Measurements from ENCODE around the gene MCRIP1. TPM values are rescaled to one million over a fixed set of nuclear protein-coding genes. Genes with fewer than 3 reads are reported as not detected.

MCRIP1 gene
- total RNA-seq, 4 donors from 2014 or later, result 49.6 to 78.5 (median 57.2) TPM

DNA sequence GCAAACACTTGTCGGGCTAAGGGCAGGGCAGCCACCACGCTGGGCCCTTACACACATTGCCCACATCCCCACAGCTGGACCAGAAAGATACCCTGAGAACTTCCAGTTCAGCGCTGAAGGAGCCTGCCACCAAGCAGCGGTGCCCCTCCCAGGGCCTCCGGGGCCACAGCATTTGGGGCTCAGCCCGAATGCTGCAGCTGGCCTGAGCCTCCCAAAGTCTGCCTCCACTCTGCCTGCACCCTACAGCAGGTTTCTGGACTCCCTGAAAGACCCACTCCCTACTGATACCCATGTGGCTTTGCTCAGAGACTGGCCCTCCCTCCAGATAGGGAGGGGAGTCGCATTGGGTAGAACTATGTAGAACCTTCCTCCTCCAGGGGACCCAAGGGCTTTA lies 1.5 kb downstream of the MCRIP1 start:
- no peak for DNase-seq (ENCODE audit: low spot score)
- TF ChIP-seq, protein P1, sequence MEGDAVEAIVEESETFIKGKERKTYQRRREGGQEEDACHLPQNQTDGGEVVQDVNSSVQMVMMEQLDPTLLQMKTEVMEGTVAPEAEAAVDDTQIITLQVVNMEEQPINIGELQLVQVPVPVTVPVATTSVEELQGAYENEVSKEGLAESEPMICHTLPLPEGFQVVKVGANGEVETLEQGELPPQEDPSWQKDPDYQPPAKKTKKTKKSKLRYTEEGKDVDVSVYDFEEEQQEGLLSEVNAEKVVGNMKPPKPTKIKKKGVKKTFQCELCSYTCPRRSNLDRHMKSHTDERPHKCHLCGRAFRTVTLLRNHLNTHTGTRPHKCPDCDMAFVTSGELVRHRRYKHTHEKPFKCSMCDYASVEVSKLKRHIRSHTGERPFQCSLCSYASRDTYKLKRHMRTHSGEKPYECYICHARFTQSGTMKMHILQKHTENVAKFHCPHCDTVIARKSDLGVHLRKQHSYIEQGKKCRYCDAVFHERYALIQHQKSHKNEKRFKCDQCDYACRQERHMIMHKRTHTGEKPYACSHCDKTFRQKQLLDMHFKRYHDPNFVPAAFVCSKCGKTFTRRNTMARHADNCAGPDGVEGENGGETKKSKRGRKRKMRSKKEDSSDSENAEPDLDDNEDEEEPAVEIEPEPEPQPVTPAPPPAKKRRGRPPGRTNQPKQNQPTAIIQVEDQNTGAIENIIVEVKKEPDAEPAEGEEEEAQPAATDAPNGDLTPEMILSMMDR (IDR thresholded peaks at IDR 0.05), result no peak

DNA sequence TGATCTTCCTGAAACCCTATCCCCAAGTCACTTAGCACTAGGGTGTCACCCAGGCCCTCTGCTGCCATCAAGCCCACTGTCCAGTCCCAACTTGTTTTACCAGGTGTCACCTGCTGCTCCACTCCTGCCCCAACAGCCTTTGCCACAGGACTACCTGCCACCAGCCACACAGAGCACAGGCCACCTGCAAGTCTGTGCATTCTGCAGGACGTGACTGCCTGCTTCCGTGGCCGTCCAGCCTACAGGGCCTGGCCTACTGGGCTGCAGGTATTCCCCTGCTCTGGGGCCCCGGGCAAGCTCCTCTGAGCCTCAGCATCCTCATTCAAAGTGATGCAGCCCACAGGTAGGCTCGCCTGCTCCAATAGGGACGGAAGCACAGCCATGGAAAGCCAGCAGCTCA lies 3.2 kb downstream of the MCRIP1 start:
- no peak for ATAC-seq (ENCODE audit: low FRiP score)
- no peak for DNase-seq (ENCODE audit: low spot score)
- TF ChIP-seq, protein P1 (IDR thresholded peaks at IDR 0.05), result no peak

More for the DNA sequence above, 1.5 kb downstream of the MCRIP1 start:
- no peak for ATAC-seq (ENCODE audit: low FRiP score)

DNA sequence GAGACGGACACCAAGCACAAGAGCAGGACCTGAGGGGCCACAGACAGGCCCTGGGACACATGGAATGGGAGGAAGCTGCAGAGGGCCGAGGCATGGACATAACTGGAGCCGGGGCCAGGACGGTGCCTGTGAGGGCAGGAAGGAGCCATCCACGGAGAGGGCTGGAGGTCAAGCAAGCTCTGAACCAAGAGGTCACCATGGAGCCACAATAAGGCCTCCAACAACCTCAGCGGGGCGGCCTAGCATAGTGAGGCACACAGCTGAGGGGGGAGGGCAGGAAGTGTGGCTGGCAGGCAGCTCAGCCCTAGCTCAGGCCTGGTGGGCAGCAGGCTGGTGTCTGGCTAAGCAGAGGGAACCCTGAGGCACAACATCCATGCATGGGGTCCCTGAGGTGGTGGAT lies 4.4 kb downstream of the MCRIP1 start:
- TF ChIP-seq, protein P1 (IDR thresholded peaks at IDR 0.05), result no peak
- ATAC-seq (ENCODE audit: low FRiP score), result no peak
- no peak for DNase-seq (ENCODE audit: low spot score)

DNA sequence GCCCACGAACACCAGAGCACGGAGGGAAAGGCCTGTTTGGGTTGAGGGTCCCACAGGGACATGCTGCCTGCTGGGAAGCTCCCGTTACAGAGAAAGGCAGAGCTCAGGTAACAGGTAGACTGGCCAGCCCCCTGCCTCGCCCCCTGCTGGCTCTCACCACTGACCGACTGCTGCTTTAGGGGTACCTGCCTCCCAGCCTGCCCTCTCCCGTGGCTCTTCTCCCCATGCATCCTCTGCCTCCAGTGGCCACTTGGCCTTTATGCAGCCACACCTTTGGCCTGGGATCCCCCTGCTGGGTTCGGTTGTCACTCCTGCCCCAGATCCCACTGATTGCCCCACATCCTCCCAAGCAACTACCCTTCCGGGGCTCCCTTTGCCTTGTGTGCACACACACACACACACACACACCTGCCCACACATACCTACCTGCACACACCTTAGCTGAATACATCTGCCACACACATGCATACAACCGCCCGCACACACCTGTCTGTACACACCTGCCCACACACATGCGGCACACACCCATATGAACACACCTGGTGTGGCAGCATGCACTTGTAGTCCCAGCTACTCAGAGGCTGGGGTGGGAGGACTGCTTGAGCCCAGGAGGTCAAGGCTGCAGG lies 7.1 kb downstream of the MCRIP1 start:
- TF ChIP-seq, protein P1 (IDR thresholded peaks at IDR 0.05), result no peak
- ATAC-seq (ENCODE audit: low FRiP score), result no peak
- DNase-seq (ENCODE audit: low spot score), result no peak

DNA sequence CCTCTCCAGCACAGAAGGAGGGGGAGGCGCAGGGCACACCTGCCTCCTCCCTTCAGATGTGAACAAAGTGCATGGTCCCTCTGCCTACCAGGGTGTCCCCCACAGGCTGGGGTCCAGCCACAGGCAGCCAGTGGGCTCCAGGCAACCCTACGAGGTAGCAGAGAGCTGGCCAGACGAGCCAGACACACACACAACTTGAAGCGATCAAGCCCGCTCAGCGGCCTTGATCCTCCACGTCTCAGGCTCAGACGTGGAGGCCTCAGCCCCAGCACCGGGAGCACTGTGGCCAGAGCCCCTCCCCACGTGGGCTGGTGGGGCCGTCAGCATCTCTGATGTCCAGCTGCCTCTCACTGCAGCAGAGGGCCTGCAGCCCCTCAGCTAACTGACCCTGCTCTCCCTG lies 8.5 kb downstream of the MCRIP1 start:
- ATAC-seq (ENCODE audit: low FRiP score) (no peak), DNase-seq (ENCODE audit: low spot score) (no peak)
- TF ChIP-seq, protein P1 (IDR thresholded peaks at IDR 0.05), result no peak

DNA sequence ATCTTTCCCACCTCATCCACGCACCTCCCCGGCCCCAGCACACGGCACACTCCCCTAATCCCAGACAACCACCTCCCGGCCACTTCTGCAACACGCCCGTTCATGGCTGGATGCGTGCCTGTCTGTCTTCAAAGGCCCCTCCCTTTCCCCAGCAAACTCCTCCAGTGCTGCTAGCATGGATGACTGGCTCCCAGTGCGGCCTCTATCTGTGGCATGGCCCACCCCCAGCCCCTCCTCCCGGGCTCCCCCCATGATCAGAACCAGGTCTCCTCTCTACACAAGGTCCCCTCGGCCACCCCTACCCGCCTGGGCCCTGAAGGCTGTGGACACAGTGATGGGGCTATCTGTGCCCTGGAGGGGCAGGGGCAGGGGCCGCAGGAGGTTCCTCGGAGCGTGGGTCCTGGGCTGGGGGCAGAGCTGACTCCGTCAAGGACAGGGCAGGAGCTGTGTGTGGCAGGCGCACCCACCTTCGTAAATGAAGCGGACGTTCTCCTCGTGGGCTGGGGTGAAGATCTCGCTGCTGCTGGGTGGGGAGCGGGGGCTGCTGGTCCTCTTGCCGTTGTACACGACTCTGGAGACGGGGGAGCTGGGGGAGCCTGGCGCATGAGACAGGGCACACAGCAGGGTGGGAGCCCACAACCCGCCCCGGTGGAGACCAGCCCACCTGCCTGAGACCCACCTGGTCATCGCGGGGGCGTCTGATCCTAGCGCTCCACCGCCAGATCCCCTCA lies 9.1 kb downstream of the MCRIP1 start:
- TF ChIP-seq, protein P1 (IDR thresholded peaks at IDR 0.05), result no peak
- DNase-seq (ENCODE audit: low spot score) (no peak), ATAC-seq (ENCODE audit: low FRiP score) (no peak)

All from omental fat pad (tissue), 4 donors.